A673 (cell line): ENCODE measurements around the gene PTGDR.

ENCODE experiments used
- CTCF ChIP-seq: fragments of 300-800, 200-600 bp; sonication (generic); conservative IDR thresholded peaks from 2 replicates; pipeline ENCODE4 v1.5.1; 2017; ENCODE audit warnings: low read depth, mild to moderate bottlenecking, antibody characterized with exemption, low read length, moderate library complexity, mixed read lengths
- EZH2 ChIP-seq: fragments of 200-600 bp; sonication (generic); IDR thresholded peaks from 2 replicates; pipeline ENCODE4 v1.6.1; 2017; ENCODE audit warnings: borderline replicate concordance, low read depth, mild to moderate bottlenecking, mixed read lengths, antibody characterized with exemption, low read length; ENCODE audit not compliant: poor library complexity, severe bottlenecking

GRCh38 chr14:52310541-52310940, 43.0 kb downstream of the PTGDR start:
- TF ChIP-seq CTCF = no peak
- TF ChIP-seq EZH2 = no peak
